DMS53 treated with DMSO at 0.1 percent for 48 hours (cell line): Measurements from ENCODE around the gene HDHD5.

Source experiments
- DNase-seq: peaks from one replicate; lab custom pipeline; 2025; ENCODE audit not compliant: unreplicated experiment; lab: John Stamatoyannopoulos, UW

HDHD5 gene

GRCh38 chr22:17106785-17107546 is 52.1 kb downstream of the HDHD5 start:
- DNase-seq: no peak

GRCh38 chr22:17106161-17106784 is 52.8 kb downstream of the HDHD5 start:
- no peak for DNase-seq

DNA sequence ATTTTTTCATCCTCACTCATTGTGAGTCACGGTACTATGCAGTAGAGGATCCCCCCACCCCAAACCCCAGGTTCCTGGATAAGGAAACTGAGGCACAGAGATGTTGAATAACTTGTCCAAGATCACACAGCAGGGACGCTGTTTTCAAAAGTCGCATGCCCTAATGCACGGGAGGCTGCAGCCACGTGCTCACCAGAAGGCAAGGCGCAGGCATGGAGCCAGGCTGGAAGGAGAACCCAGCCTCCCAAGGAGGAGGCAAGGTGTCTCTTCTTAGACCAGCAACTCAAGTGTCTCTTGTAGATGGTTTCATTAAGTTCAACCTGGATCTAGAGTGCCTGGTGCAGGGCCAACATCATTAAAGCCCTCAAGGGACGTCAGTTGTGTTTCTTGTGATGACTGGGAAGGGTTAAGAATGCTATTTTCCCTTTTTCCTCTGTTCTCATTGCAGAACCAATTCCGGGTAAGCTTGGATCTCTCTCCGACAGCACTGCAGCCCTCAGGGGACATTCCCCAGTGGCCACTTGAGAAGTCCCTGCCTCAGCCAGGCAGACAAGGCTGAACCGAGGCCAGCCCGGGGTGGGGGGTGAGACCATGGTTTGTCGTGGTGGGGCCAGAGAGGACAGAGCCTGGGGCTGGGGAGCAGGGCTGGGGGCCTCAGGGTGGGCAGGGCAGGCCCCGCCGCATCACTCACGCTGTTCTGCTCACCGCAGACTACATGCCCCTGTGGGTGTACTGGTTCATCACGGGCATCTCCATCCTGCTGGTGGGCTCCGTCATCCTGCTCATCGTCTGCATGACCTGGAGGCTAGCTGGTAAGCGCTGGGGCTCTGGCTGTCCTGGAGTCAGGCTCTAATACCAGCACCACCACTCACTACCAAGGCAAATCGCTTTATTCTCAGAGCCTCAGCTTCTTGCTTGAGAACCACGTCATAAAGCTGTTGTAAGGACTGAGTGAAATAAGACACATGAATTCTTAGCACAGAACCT is 53.6 kb downstream of the HDHD5 start:
- DNase-seq: no peak

- DNase-seq: no peak
These were observed 54.6 kb downstream of the HDHD5 start for GRCh38 chr22:17104336-17104935.

GRCh38 chr22:17103351-17103750 is 55.7 kb downstream of the HDHD5 start:
- no peak for DNase-seq

- no peak for DNase-seq
These were observed 56.8 kb downstream of the HDHD5 start for GRCh38 chr22:17102297-17102667.

GRCh38 chr22:17101475-17102296 is 57.4 kb downstream of the HDHD5 start:
- no peak for DNase-seq

- DNase-seq: no peak
These were observed 58.5 kb downstream of the HDHD5 start for GRCh38 chr22:17100621-17101020.

DNA sequence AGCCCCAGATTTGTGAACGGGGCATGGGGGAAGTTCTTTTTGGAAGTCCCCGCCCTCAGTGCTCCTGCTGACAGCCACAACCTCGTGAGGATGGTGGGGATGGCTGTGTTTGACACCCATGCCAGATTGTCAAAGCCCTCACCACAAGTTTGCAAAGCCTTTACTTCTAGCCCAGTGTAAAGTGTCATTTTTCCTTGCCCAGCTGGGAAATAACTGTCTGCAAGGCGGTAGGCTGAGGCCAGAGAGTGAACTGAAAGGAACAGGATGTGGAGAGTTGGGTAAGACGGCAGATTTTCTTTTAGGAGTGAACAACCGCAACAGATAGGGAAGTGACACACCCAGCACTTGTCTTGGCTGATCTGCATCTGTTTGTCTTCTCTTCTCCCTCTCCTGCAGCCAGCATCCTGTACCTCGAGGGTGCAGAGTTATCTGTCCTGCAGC is 60.7 kb downstream of the HDHD5 start:
- DNase-seq: no peak

DNA sequence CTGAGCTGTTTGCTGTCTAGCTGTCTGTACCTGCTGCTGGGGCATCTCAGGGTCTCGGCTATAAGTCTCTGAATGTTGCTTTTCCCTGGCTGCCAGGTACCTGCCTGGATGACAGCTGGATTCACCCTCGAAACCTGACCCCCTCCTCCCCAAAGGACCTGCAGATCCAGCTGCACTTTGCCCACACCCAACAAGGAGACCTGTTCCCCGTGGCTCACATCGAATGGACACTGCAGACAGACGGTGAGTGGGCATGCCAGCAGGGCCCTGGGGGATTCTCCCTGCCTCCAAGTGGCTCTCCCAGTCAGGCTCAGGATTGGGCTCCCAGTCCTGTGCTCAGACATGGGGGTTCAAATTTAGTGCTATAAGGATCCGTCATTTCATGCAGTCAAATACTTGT is 61.4 kb downstream of the HDHD5 start:
- DNase-seq: no peak

DNA sequence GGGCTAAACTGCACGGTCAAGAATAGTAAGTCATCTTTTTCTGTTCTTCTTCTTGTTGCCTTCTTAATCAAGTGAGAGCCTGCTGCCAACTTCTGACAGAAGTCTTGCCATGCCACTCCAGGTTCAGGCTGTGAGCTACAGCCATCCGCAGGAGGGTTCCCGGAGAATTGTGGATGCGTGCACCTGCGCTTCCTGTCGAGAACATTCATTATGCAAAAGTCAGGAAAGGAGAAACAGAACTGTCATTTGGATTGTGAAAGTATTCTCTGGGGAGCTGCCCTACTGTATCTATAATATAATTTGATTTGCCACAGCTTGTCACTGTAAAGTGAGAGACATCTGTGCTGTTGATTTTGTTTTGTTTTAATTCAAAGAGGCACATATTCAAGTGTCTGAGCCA is 62.0 kb downstream of the HDHD5 start:
- DNase-seq: no peak

GRCh38 chr22:17096071-17096470 is 63.0 kb downstream of the HDHD5 start:
- no peak for DNase-seq

DNA sequence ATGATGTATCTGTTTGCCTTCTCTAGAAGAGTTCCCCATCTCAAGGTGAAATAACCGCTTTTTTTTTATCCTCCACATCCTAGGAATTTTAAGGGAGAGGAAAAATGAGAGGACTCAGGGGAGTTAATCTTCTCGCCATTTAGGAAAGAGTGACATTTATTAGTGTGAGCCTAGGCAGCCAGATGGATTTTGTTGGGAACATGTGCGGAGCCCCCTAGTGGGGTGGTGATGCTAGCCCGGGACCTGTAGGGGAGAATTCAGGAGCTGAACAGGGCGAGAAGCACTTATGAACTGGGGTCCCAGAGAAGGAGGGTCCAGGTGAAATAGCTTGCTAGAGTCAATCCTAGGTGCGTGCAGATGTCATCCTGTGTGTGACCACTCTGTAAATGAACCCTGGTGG is 63.5 kb downstream of the HDHD5 start:
- no peak for DNase-seq

DNA sequence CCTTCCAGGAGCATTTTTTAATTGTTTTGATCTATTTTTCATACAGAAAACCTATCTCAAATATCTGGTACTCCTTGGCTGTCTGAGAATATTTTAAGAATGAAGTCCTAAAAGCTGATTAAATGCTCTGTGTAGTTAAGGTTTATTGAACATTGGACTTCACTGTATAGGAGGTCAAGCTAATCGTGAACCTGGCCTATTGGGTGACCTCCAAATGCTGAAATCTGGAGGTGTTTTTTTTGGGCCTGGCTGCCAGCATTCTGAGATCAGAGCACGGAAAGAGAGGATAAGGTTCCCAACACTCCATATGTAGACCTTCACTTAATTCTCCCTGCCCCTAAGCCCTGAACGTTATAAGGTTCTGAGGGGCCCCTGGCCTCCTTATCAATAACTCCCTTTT is 66.0 kb downstream of the HDHD5 start:
- DNase-seq: no peak

- no peak for DNase-seq
These were observed 67.2 kb downstream of the HDHD5 start for GRCh38 chr22:17091851-17092250.

DNA sequence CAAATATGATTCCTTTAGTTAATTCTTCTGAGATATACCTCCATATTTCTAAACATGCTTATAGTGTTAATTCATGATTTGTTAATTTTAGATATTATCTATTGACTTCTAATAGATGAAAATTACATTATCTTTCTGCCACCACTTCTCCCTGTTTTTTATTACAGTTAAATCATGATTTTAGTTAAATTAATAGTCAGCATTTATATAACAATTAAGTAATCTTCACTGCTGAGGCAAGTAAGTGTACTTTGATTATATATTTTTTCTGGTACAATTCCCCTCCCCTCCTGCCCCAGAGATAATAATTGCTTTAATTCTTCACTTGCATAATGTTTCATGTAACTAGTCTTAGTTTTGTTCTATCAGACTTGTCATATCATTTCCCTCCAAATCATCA is 68.5 kb downstream of the HDHD5 start:
- no peak for DNase-seq
